HL-60 (cell line): ENCODE data around the gene SERF1A.
"Not testable (repeated sequence)": the region's sequence is repeated elsewhere in the genome, so short reads cannot be mapped to it uniquely, and the experiment has no call there.

Experiments used
- CTCF ChIP-seq: IDR thresholded peaks from one replicate; pipeline ENCODE4 v1.5.1; 2011; ENCODE audit warnings: low read length, control low read depth, inconsistent platforms; ENCODE audit not compliant: insufficient read depth
- POLR2AphosphoS5 ChIP-seq: IDR thresholded peaks from 2 replicates; pipeline ENCODE4 v1.6.1; 2012; ENCODE audit warnings: low read depth
- TF ChIP-seq, protein P1 (sequence below): IDR thresholded peaks from 2 replicates; pipeline ENCODE4 v1.6.1; 2012; ENCODE audit warnings: low read depth; ENCODE audit not compliant: insufficient replicate concordance

DNA sequence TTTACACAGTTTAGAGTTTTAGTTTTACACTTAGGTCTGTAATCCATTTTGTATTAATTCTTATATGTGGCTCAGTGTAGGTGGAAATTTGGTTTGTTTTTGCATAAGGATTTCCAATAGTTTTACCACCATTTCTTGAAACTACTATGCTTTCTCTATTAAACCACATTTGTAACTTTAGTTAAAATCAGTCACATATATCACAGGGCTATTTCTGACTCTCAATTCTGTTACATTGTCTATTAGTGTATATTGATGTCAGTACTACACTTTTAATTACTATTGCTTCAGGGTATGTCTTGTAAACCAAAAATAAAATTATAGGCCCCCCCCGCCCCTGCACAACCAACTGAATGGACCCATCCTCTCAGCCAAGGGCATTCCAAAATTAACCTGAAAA, 32.1 kb downstream of the SERF1A start:
- TF ChIP-seq, protein P1, sequence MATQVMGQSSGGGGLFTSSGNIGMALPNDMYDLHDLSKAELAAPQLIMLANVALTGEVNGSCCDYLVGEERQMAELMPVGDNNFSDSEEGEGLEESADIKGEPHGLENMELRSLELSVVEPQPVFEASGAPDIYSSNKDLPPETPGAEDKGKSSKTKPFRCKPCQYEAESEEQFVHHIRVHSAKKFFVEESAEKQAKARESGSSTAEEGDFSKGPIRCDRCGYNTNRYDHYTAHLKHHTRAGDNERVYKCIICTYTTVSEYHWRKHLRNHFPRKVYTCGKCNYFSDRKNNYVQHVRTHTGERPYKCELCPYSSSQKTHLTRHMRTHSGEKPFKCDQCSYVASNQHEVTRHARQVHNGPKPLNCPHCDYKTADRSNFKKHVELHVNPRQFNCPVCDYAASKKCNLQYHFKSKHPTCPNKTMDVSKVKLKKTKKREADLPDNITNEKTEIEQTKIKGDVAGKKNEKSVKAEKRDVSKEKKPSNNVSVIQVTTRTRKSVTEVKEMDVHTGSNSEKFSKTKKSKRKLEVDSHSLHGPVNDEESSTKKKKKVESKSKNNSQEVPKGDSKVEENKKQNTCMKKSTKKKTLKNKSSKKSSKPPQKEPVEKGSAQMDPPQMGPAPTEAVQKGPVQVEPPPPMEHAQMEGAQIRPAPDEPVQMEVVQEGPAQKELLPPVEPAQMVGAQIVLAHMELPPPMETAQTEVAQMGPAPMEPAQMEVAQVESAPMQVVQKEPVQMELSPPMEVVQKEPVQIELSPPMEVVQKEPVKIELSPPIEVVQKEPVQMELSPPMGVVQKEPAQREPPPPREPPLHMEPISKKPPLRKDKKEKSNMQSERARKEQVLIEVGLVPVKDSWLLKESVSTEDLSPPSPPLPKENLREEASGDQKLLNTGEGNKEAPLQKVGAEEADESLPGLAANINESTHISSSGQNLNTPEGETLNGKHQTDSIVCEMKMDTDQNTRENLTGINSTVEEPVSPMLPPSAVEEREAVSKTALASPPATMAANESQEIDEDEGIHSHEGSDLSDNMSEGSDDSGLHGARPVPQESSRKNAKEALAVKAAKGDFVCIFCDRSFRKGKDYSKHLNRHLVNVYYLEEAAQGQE = not testable (repeated sequence)
- TF ChIP-seq CTCF, POLR2AphosphoS5: not testable (repeated sequence)
